OCI-LY7 (cell line): ENCODE data around the gene LZTFL1. TPM values are rescaled to one million over a fixed set of nuclear protein-coding genes. Genes with fewer than 3 reads are reported as not detected.

Experiments used
- BruUV-seq: library from RNA; stranded (reverse); fragments of 400-500 nt; replicated peaks from 2 replicates; lab custom pipeline; 2021; lab: Mats Ljungman, UMichigan
- CTCF ChIA-PET: fragments of 300-600 bp; sonication (Branson Sonifier 250); formaldehyde crosslinking; loops from one replicate; lab custom pipeline; 2022; ENCODE audit warnings: antibody characterized with exemption; ENCODE audit not compliant: unreplicated experiment; lab: Charles Lee
- POLR2A ChIA-PET: fragments of 300-600 bp; sonication (Branson Sonifier 250); formaldehyde crosslinking; loops from one replicate; lab custom pipeline; 2022; ENCODE audit warnings: antibody characterized with exemption; lab: Charles Lee
- DNase-seq: peaks from one replicate; pipeline ENCODE4 v3.0.0-alpha.2; 2015; ENCODE audit warnings: low spot score
- H2AFZ ChIP-seq: fragments of 200-600 bp; sonication (generic), shearing (Covaris generic); 2 replicates; pipeline ENCODE4 v1.6.1; 2014; ENCODE audit warnings: mild to moderate bottlenecking, antibody characterized with exemption, low read length, moderate library complexity
- H3K27ac ChIP-seq: fragments of 200-600 bp; sonication (generic); 2 replicates; pipeline ENCODE4 v1.5.1; 2014; ENCODE audit warnings: mixed run types, low read depth, mild to moderate bottlenecking, moderate library complexity, low read length, inconsistent platforms; ENCODE audit not compliant: poor library complexity, severe bottlenecking
- H3K36me3 ChIP-seq: fragments of 200-600 bp; sonication (generic); 2 replicates; pipeline ENCODE4 v1.6.1; 2014; ENCODE audit warnings: mild to moderate bottlenecking, antibody characterized with exemption, low read length, moderate library complexity, mixed read lengths; ENCODE audit not compliant: insufficient read depth
- H3K4me1 ChIP-seq: fragments of 200-600 bp; sonication (generic); 2 replicates; pipeline ENCODE4 v1.5.1; 2014; ENCODE audit warnings: mild to moderate bottlenecking, low read length; ENCODE audit not compliant: insufficient read depth, poor library complexity, severe bottlenecking
- H3K4me2 ChIP-seq: fragments of 200-600 bp; sonication (generic); 2 replicates; pipeline ENCODE4 v1.6.1; 2014; ENCODE audit warnings: mild to moderate bottlenecking, low read length
- H3K4me3 ChIP-seq: fragments of 200-600 bp; sonication (generic); 2 replicates; pipeline ENCODE4 v1.5.1; 2014; ENCODE audit warnings: mild to moderate bottlenecking, low read depth, low read length; ENCODE audit not compliant: poor library complexity, severe bottlenecking
- H3K79me2 ChIP-seq: fragments of 200-600 bp; sonication (generic); 2 replicates; pipeline ENCODE4 v1.6.1; 2016; ENCODE audit warnings: low read depth, mild to moderate bottlenecking, low read length, moderate library complexity, mixed read lengths; ENCODE audit not compliant: insufficient read depth
- H3K9me2 ChIP-seq: fragments of 200-600 bp; sonication (generic); 2 replicates; pipeline ENCODE4 v1.6.1; 2016; ENCODE audit warnings: mild to moderate bottlenecking, low read length, mixed read lengths; ENCODE audit not compliant: insufficient read depth
- H3K9me3 ChIP-seq: fragments of 200-600 bp; sonication (generic); 2 replicates; pipeline ENCODE4 v1.6.1; 2014; ENCODE audit warnings: mild to moderate bottlenecking, mixed run types, low read length, mixed read lengths
- H4K20me1 ChIP-seq: fragments of 200-600 bp; sonication (generic); 2 replicates; pipeline ENCODE4 v1.6.1; 2014; ENCODE audit warnings: mild to moderate bottlenecking, antibody characterized with exemption, low read length, moderate library complexity, mixed read lengths; ENCODE audit not compliant: insufficient read depth
- EZH2phosphoT487 ChIP-seq: fragments of 200-600 bp; sonication (generic); IDR thresholded peaks from 2 replicates; pipeline ENCODE4 v1.6.1; 2018; ENCODE audit warnings: low read depth, borderline replicate concordance, mild to moderate bottlenecking, mixed run types, antibody characterized with exemption, low read length, moderate library complexity, mixed read lengths
- intact Hi-C: fragments of 100-400 bp; cut with micrococcal nuclease; formaldehyde crosslinking; loops from one replicate; pipeline ENCODE4 v1.10.0; 2022; ENCODE audit not compliant: unreplicated experiment
- total RNA-seq, 2 experiments: library from RNA; depleted of rRNA in 1 of 2; stranded (reverse); fragments of >200 nt in 1 of 2; shearing (Covaris generic) in 1 of 2; gene quantifications; 2 replicates each; pipeline ENCODE4 v1.2.3, GENCODE V29; 2014 to 2022
- TF ChIP-seq, protein P1 (sequence below): fragments of 200-600 bp; sonication (generic); conservative IDR thresholded peaks from 2 replicates; pipeline ENCODE4 v1.5.1; 2014; ENCODE audit warnings: mild to moderate bottlenecking, antibody characterized with exemption, low read length, moderate library complexity, mixed read lengths

LZTFL1 gene
- total RNA-seq, 2 experiments from 2014 or later, result 3.2 to 8.7 TPM

DNA sequence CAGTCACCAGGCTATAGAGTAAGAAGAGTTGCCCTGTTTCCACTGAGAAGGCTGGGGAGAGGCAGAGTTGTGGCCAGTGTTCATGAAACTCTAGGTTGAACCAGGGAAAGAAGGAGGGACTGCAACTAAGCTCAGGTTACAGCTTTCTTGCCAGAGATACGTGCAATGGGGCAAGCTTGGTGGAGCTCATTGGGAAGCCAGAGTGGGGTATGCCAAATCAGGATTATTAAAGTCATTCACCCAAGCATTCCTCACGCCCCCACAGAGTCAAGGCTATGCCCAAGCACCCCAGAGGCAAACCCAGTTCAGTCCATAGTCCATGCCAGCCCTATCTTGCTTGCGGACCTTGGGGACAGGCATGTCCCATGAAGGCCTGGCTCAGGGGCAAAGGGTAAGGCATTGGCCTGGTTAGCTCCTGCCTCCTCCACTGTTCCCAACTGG, 63.1 kb downstream of the LZTFL1 start:
- CTCF ChIA-PET, result no interaction called here
- H3K4me2 ChIP-seq, result no peak overlapping the region
- no peak overlapping the region for H3K27ac ChIP-seq
- DNase-seq, result no peak
- H3K9me3 ChIP-seq, result no peaks in the 10 kb centered on the region
- no peak overlapping the region for H3K4me3 ChIP-seq
- intact Hi-C loops, result no loop called here
- H3K4me1 ChIP-seq, result no peaks in the 10 kb centered on the region
- no peak overlapping the region for H2AFZ ChIP-seq
- POLR2A ChIA-PET, result interaction anchor here (0.5 to 0.6 kb wide), 2 partner anchors 68 to 1248 kb away, joined by 3 to 4 read pairs; no protein-coding TSS in a partner anchor
- H4K20me1 ChIP-seq, result no peaks in the 10 kb centered on the region
- no TSS peak for BruUV-seq
- no peaks in the 10 kb centered on the region for H3K79me2 ChIP-seq
- TF ChIP-seq, protein P1, sequence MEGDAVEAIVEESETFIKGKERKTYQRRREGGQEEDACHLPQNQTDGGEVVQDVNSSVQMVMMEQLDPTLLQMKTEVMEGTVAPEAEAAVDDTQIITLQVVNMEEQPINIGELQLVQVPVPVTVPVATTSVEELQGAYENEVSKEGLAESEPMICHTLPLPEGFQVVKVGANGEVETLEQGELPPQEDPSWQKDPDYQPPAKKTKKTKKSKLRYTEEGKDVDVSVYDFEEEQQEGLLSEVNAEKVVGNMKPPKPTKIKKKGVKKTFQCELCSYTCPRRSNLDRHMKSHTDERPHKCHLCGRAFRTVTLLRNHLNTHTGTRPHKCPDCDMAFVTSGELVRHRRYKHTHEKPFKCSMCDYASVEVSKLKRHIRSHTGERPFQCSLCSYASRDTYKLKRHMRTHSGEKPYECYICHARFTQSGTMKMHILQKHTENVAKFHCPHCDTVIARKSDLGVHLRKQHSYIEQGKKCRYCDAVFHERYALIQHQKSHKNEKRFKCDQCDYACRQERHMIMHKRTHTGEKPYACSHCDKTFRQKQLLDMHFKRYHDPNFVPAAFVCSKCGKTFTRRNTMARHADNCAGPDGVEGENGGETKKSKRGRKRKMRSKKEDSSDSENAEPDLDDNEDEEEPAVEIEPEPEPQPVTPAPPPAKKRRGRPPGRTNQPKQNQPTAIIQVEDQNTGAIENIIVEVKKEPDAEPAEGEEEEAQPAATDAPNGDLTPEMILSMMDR, result no peak
- no peak for TF ChIP-seq EZH2phosphoT487
- no peaks in the 10 kb centered on the region for H3K9me2 ChIP-seq
- H3K36me3 ChIP-seq, result no peaks in the 10 kb centered on the region

DNA sequence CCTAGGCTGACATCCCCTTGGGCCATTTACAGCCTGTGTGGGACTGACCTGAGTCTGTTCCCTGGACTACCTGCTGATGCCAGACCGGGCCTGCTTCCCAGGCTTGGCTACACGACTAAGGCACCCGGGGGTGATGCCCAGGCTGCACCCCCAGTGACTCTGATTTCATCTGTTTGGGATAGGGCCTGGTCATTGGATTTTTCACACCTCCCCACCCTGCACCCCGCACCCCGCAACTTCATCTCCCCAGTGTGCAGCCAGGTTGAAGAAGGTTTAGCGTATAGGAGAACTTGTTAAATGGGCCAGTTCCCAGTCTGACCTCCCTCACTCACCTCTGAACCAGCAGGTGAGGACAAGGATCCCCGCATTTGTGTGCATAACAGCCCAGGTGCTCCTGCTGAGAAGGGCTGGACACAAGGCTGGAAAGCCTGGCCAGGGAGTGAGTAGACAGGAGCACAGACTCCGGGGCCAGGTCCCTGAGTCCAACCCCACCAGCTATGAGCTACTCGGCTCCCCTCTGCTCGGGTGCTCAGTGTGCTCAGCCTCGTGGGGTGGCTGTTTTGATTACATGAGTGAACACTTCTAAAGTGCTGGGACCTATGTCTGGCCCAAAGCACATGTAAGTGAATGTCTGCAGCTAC, 64.1 kb downstream of the LZTFL1 start:
- POLR2A ChIA-PET, result no interaction called here
- BruUV-seq, result no TSS peak
- H3K4me2 ChIP-seq, result no peak overlapping the region
- no peak overlapping the region for H2AFZ ChIP-seq
- no peaks in the 10 kb centered on the region for H3K36me3 ChIP-seq
- H3K4me3 ChIP-seq, result no peak overlapping the region
- CTCF ChIA-PET, result no interaction called here
- H3K79me2 ChIP-seq, result no peaks in the 10 kb centered on the region
- no peak for DNase-seq
- no peaks in the 10 kb centered on the region for H3K9me3 ChIP-seq
- intact Hi-C loops, result no loop called here
- TF ChIP-seq, protein P1, result no peak
- no peak for TF ChIP-seq EZH2phosphoT487
- no peaks in the 10 kb centered on the region for H3K9me2 ChIP-seq
- no peak overlapping the region for H3K27ac ChIP-seq
- H4K20me1 ChIP-seq, result no peaks in the 10 kb centered on the region
- no peaks in the 10 kb centered on the region for H3K4me1 ChIP-seq

DNA sequence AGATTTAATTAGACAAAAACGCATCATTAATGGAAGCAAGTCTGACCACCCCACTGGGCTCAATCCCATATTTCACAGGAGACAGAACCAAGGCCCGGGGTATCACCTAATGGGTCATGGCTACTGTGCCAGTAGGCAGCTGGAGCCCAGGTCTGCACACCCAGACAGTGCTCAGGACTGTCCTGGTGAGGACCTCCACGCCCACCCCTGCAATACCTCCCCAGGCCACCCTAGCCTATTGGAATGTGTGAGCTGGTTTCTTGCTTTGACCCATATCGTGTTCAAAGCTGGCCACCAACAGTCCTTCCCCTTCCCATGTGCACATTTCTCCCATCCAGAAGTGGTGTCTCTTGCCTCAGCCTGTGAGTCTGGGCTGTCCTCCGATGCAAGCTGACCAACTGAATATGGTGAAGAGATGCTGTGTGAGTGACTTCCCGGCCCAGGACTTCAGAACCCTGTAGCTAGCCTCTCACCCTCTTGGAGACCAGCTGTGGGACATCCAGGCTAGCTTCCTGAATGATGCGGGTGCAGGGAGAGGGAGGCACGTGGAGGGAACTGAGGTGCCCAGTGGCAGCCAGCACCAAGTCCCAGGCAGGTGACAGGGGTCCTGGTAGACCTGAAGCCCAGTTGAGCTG, 64.7 kb downstream of the LZTFL1 start:
- no peak overlapping the region for H3K27ac ChIP-seq
- no peak for TF ChIP-seq EZH2phosphoT487
- TF ChIP-seq, protein P1, result no peak
- ChIA-PET POLR2A (no interaction called here), CTCF (no interaction called here)
- BruUV-seq, result no TSS peak
- no peak overlapping the region for H3K4me2 ChIP-seq
- no peaks in the 10 kb centered on the region for H4K20me1 ChIP-seq
- no peak overlapping the region for H2AFZ ChIP-seq
- H3K9me3 ChIP-seq, result no peaks in the 10 kb centered on the region
- no peaks in the 10 kb centered on the region for H3K4me1 ChIP-seq
- no peaks in the 10 kb centered on the region for H3K79me2 ChIP-seq
- H3K9me2 ChIP-seq, result no peaks in the 10 kb centered on the region
- no peaks in the 10 kb centered on the region for H3K36me3 ChIP-seq
- intact Hi-C loops, result no loop called here
- DNase-seq, result no peak
- no peak overlapping the region for H3K4me3 ChIP-seq
